Heart left ventricle (tissue), 16 donors: ENCODE data around the gene DPM2. TPM values are rescaled to one million over a fixed set of nuclear protein-coding genes. Genes with fewer than 3 reads are reported as not detected.

Experiments
- ATAC-seq, 4 donors: fragments of 200-7000 bp; cut with Tn5 transposase; one replicate each; pipeline ENCODE4 v1.9.1; 2020 to 2022; ENCODE audit warnings: moderate library complexity in 4 of 4, mild to moderate bottlenecking in 3 of 4, moderate number of reproducible peaks in 1 of 4
- DNase-seq, 5 donors: peaks; one replicate each; pipeline ENCODE4 v3.0.0-alpha.2; 2020
- H3K27ac ChIP-seq, 12 donors: fragments of 200-600 bp; sonication (generic) in 4 of 12; one replicate each; pipeline versions ENCODE4 v1.5.0 to v1.8.0; 2016 to 2022; ENCODE audit warnings: mild to moderate bottlenecking in 2 of 12
- H3K27me3 ChIP-seq, 9 donors: fragments of 200-600 bp; sonication (generic) in 2 of 9; one replicate each; pipeline versions ENCODE4 v1.5.1 to v1.8.0; 2016 to 2022; ENCODE audit warnings: mild to moderate bottlenecking in 3 of 9
- H3K36me3 ChIP-seq, 9 donors: fragments of 200-600 bp; sonication (generic) in 2 of 9; one replicate each; pipeline versions ENCODE4 v1.5.0 to v1.8.0; 2018 to 2022; ENCODE audit warnings: mild to moderate bottlenecking in 2 of 9
- H3K4me1 ChIP-seq, 12 donors: fragments of 200-600 bp; sonication (generic) in 4 of 12; one replicate each; pipeline versions ENCODE4 v1.5.0 to v1.8.0; 2016 to 2022; ENCODE audit warnings: mild to moderate bottlenecking in 3 of 12
- H3K4me3 ChIP-seq, 12 donors: fragments of 200-600 bp; sonication (generic) in 4 of 12; one replicate each; pipeline versions ENCODE4 v1.5.0 to v1.8.0; 2017 to 2022; ENCODE audit warnings: mild to moderate bottlenecking in 9 of 12, moderate library complexity in 4 of 12
- H3K9me3 ChIP-seq, 12 donors: fragments of 200-600 bp; sonication (generic) in 4 of 12; one replicate each; pipeline versions ENCODE4 v1.5.0 to v1.8.0; 2016 to 2022; ENCODE audit warnings: mild to moderate bottlenecking in 1 of 12
- CTCF ChIP-seq, 12 donors: fragments of 200-600 bp; sonication (generic) in 4 of 12; IDR thresholded peaks; one replicate each; pipeline versions ENCODE4 v1.5.0 to v1.8.0; 2018 to 2022; ENCODE audit warnings: antibody characterized with exemption in 12 of 12, mild to moderate bottlenecking in 5 of 12
- POLR2A ChIP-seq, 2 donors: fragments of 450-650 bp; IDR thresholded peaks; one replicate each; pipeline ENCODE4 v1.6.1; 2017; ENCODE audit warnings: antibody characterized with exemption in 2 of 2, mild to moderate bottlenecking in 2 of 2, moderate library complexity in 2 of 2
- WGBS, 4 donors: extraction: QIAGEN DNeasy Blood & Tissue Kit in 2 of 4; methylation state at CpG; one replicate each; pipeline versions ENCODE4 v1.1.5 to v1.1.7; 2013 to 2018; 5-methylcytosine and 5-hydroxymethylcytosine counted together
- intact Hi-C, 10 donors: fragments of 100-400 bp; cut with DNase I; formaldehyde crosslinking; loops; one replicate each; pipeline versions ENCODE4 v1.11.1 to v1.14.2; 2022
- polyA plus RNA-seq, 2 donors: library from polyadenylated mRNA; stranded (reverse); fragments of 200-250 nt; gene quantifications; one replicate each; pipeline ENCODE4 v1.2.3, GENCODE V29; 2013
- total RNA-seq, 9 donors: library from RNA; depleted of rRNA in 2 of 9; stranded (reverse); fragments of >200 nt in 2 of 9; fragmentation: NEBNext Ultra II Directional in 3 of 9; extraction: Animal tissue kit (Norgen Biotek cat#: 25700) in 3 of 9; gene quantifications; one replicate each; pipeline versions ENCODE4 v1.1.0 to v1.2.4, GENCODE V29; 2016 to 2023
- donor health status: ischemic (EF 13 %, LVEDD 7.1; RV severe dilation, severe dysfunction).
- donor health status: healthy with polysubstance abuse.
- donor health status: DM: no; HTN: yes; CAD: no.
- donor health status: DM: no; HTN: no; CAD: no.
- donor health status: ischemic (EF 25% LVEDD 6.9; RV normal size, moderate dysfunction).
- donor health status: ischemic (EF 25% LVEDD 5.7; RV mildly dilated, moderate dysfunction).
- donor health status: healthy.
- donor health status: DM: yes; HTN: yes; CAD: no.
- donor health status: ischemic (EF 35%, LVEDD 5.7; RV mildly dilated, moderate dysfunction).
- donor health status: nonischemic (EF 11% LVEDD 7.7; RV severe dilation, severe dysfunction).
- donor health status: DM: yes; HTN: yes; CAD: no.
- donor health status: PGD.
- donor health status: ischemic (EF 29% LVEDD 5.4; RV normal size, mild dysfunction).
- donor health status: nonischemic (EF 23%, LVEDD 6.1; RV moderate dilation, normal function).

DPM2 gene
- total and polyA plus RNA-seq, 11 donors, result 7.2 to 31.7 (median 13.5) TPM

DNA sequence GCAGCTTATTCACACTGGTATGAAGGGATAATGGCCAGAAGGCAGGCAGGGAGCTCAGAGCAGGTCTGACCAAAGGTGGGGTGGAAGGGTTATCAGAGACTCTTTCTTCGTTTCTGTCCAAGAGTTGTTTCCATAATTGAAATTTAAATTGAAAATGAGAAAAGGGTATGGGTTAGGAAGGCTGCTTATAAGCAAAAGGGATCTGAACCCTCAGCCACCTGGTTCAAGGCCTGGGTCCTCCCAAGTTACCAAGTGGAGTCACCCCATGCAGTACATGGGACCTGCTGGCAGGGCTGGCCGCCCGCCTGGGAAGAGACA is 25.3 kb upstream of the DPM2 start:
- peaks cover 15 to 87% (median 60%) of the 10 kb centered on the region in 12 donors for H3K4me1 ChIP-seq
- no peaks in the 10 kb centered on the region for H3K36me3 ChIP-seq
- H3K27ac ChIP-seq, result peak overlapping the region in 9 of 12 donors; percentile 1 to 95 (median 31)
- TF ChIP-seq POLR2A (IDR thresholded peaks at IDR 0.05) (no peak), CTCF (IDR thresholded peaks at IDR 0.05) (no peak)
- H3K27me3 ChIP-seq, result no peaks in the 10 kb centered on the region
- intact Hi-C loops, result no loop called here
- H3K9me3 ChIP-seq, result no peaks in the 10 kb centered on the region
- no peak for ATAC-seq
- whole genome bisulfite sequencing, 4 donors, result 75 to 86% (median 80%) methylated on average over 3 of the region's 3 CpGs
- peak in 1 of 5 donors; percentile 25 for DNase-seq
- no peak overlapping the region for H3K4me3 ChIP-seq

GRCh38 chr9:127962278-127962677 is 24.6 kb upstream of the DPM2 start:
- Histone ChIP-seq H3K4me1 (peaks cover 15 to 80% (median 54%) of the 10 kb centered on the region in 12 donors), H3K27ac (peak overlapping the region in 5 of 12 donors; percentile 1 to 95 (median 27))

GRCh38 chr9:127961613-127962155 is 24.0 kb upstream of the DPM2 start:
- intact Hi-C loops, result no loop called here
- no peak for TF ChIP-seq CTCF (IDR thresholded peaks at IDR 0.05)
- TF ChIP-seq POLR2A (IDR thresholded peaks at IDR 0.05), result no peak
- H3K27ac ChIP-seq, result peak overlapping the region in 2 of 12 donors; percentile 68 to 95

More at GRCh38 chr9:127962278-127962677, 24.6 kb upstream of the DPM2 start:
- no peaks in the 10 kb centered on the region for H3K36me3 ChIP-seq
- TF ChIP-seq POLR2A (IDR thresholded peaks at IDR 0.05), result no peak
- TF ChIP-seq CTCF (IDR thresholded peaks at IDR 0.05), result no peak
- no peak overlapping the region for H3K4me3 ChIP-seq
- intact Hi-C loops, result no loop called here
- no peaks in the 10 kb centered on the region for H3K27me3 ChIP-seq
- ATAC-seq, result no peak
- H3K9me3 ChIP-seq, result peaks cover 0 to 2% (median 0%) of the 10 kb centered on the region in 12 donors
- DNase-seq, result peak in 1 of 5 donors; percentile 25
- WGBS, 4 donors, result 62 to 74% (median 68%) methylated on average over 3 of the region's 3 CpGs

GRCh38 chr9:127961155-127961490 is 23.5 kb upstream of the DPM2 start:
- Histone ChIP-seq H3K27ac (peak overlapping the region in 7 of 12 donors; percentile 32 to 95 (median 54)), H3K36me3 (no peaks in the 10 kb centered on the region), H3K9me3 (peaks cover 0 to 4% (median 0%) of the 10 kb centered on the region in 12 donors), H3K4me1 (peaks cover 10 to 69% (median 43%) of the 10 kb centered on the region in 12 donors), H3K4me3 (no peak overlapping the region), H3K27me3 (no peaks in the 10 kb centered on the region)
- TF ChIP-seq POLR2A (IDR thresholded peaks at IDR 0.05), result no peak
- TF ChIP-seq CTCF (IDR thresholded peaks at IDR 0.05), result no peak
- DNase-seq, result peak in 1 of 5 donors; percentile 20
- intact Hi-C loops, result no loop called here
- WGBS, 4 donors, result 89 to 95% (median 90%) methylated on average over 2 of the region's 2 CpGs; no CpG with 5 or more reads in 1 of the 4 donors
- no peak for ATAC-seq

More at GRCh38 chr9:127961613-127962155, 24.0 kb upstream of the DPM2 start:
- Histone ChIP-seq H3K9me3 (peaks cover 0 to 4% (median 0%) of the 10 kb centered on the region in 12 donors), H3K27me3 (no peaks in the 10 kb centered on the region), H3K4me1 (peaks cover 15 to 74% (median 49%) of the 10 kb centered on the region in 12 donors), H3K4me3 (no peak overlapping the region), H3K36me3 (no peaks in the 10 kb centered on the region)
- peak in 2 of 5 donors; percentile 24 to 28 for DNase-seq
- WGBS, 4 donors, result 92 to 96% (median 94%) methylated on average over 13 of the region's 13 CpGs
- ATAC-seq, result no peak
